Activated B cell treated with CpG ODN at 0.5 μM for 24 hours (primary cell): Measurements from ENCODE around the gene PDLIM1. TPM values are rescaled to one million over a fixed set of nuclear protein-coding genes. Genes with fewer than 3 reads are reported as not detected.

Source experiments
- ATAC-seq: fragments of 200-7000 bp; cut with Tn5 transposase; one replicate; pipeline ENCODE4 v1.10.0; 2021; ENCODE audit warnings: low read depth, mild to moderate bottlenecking, moderate library complexity
- CTCF ChIA-PET: fragments of 350-600 bp; sonication (Branson Sonifier 250); formaldehyde crosslinking; loops from one replicate; lab custom pipeline; 2021; ENCODE audit warnings: antibody characterized with exemption; lab: Charles Lee
- POLR2A ChIA-PET: fragments of 350-600 bp; sonication (Branson Sonifier 250); formaldehyde crosslinking; loops from one replicate; lab custom pipeline; 2021; ENCODE audit warnings: antibody characterized with exemption; lab: Charles Lee
- DNase-seq: peaks from one replicate; pipeline ENCODE4 v3.0.0; 2022
- H3K27ac Mint-ChIP-seq: one replicate; pipeline ENCODE4 v1.8.0; 2020; ENCODE audit warnings: mixed read lengths
- H3K27me3 Mint-ChIP-seq: one replicate; pipeline ENCODE4 v1.8.0; 2021; ENCODE audit warnings: mixed read lengths
- H3K36me3 Mint-ChIP-seq: one replicate; pipeline ENCODE4 v1.8.0; 2021; ENCODE audit warnings: low read depth, mixed read lengths
- H3K4me1 Mint-ChIP-seq: one replicate; pipeline ENCODE4 v1.8.0; 2021; ENCODE audit warnings: mixed read lengths
- H3K4me3 Mint-ChIP-seq: one replicate; pipeline ENCODE4 v1.8.0; 2020; ENCODE audit warnings: mild to moderate bottlenecking, mixed read lengths
- H3K9me3 Mint-ChIP-seq: one replicate; pipeline ENCODE4 v1.8.0; 2020; ENCODE audit warnings: mixed read lengths
- CTCF ChIP-seq: fragments of 200-600 bp; IDR thresholded peaks from one replicate; pipeline ENCODE4 v1.8.0; 2022; ENCODE audit warnings: antibody characterized with exemption, mild to moderate bottlenecking
- intact Hi-C: fragments of 100-400 bp; cut with micrococcal nuclease; formaldehyde crosslinking; loops from one replicate; pipeline ENCODE4 v1.15.1; 2024
- total RNA-seq: library from RNA; stranded (reverse); gene quantifications from 2 replicates; pipeline ENCODE4 v1.2.3, GENCODE V29; 2022

Gene PDLIM1, protein sequence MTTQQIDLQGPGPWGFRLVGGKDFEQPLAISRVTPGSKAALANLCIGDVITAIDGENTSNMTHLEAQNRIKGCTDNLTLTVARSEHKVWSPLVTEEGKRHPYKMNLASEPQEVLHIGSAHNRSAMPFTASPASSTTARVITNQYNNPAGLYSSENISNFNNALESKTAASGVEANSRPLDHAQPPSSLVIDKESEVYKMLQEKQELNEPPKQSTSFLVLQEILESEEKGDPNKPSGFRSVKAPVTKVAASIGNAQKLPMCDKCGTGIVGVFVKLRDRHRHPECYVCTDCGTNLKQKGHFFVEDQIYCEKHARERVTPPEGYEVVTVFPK
- 141 and 149 TPM in 2 replicates for total RNA-seq

DNA sequence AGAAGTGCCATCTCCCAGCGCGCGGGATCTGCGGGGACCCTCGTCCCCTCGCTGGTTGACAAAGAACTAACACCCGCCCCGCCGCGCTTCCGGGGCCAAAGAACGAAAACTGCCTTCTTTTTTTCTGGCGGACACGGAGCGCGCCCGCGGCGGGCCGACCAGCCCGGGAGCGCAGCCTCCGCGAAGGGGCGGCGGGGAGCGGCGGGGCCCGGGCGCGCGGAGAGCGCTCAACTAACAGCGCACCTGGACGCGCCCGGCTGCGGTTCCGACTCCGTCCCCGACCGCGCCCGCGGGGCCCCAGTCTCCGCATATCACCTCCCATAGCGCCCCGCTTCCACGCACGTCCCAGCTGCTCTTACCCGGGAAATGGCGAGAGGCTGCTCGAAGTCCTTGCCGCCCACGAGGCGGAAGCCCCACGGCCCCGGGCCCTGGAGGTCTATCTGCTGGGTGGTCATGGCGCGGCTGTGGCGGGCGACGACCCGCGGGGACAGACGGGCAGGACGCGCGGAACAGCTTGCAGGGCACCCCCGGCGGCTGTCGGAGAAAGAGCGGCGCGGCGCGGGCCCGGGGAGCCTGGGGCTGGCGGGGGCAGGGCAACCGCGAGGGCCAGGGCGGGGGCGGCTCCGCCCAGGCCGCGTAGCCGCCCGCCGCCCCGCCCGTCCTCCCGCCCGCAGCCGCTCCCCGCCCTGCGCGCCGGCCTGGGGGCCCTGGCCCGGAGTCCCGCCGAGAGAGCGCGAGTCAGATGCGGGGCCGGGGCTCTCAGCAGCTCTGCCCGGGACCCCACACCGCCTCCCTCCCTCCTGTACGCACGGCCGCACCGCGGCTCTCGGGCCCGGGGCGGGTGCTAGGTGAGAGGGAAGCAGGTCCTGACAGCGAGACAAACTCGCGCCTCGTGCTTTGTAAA lies at the start of gene PDLIM1:
TSS of gene PDLIM1 (minus strand) at position 543 of the 904 bp plus-strand sequence. CDS start at position 455, 88 bp downstream.
- ChIA-PET POLR2A (interaction anchor here (0.6 to 1.5 kb wide), 9 partner anchors 12 to 71 kb away, joined by 3 to 12 read pairs (median 3); no protein-coding TSS in a partner anchor), CTCF (interaction anchor here (1.6 to 1.8 kb wide), 2 partner anchors 44 to 73 kb away, joined by 8 read pairs; no protein-coding TSS in a partner anchor)
- no peak for TF ChIP-seq CTCF
- intact Hi-C loops, result loop anchor here (1.0 to 10.0 kb wide), 5 partner anchors 24 to 754 kb away; partner anchors contain the start of genes CCNJ and SORBS1
- H3K4me1 Mint-ChIP-seq, result peaks cover 87% of the 10 kb centered on the region
- DNase-seq (peak; percentile 81), ATAC-seq (peak; percentile 73)
- H3K4me3 Mint-ChIP-seq, result peak within 1 kb of the TSS; percentile 90
- peak within 1 kb of the TSS; percentile 95 for H3K27ac Mint-ChIP-seq
- no peaks in the 10 kb centered on the region for H3K27me3 Mint-ChIP-seq
- peaks cover 3% of the 10 kb centered on the region for H3K36me3 Mint-ChIP-seq
- no peaks in the 10 kb centered on the region for H3K9me3 Mint-ChIP-seq

DNA sequence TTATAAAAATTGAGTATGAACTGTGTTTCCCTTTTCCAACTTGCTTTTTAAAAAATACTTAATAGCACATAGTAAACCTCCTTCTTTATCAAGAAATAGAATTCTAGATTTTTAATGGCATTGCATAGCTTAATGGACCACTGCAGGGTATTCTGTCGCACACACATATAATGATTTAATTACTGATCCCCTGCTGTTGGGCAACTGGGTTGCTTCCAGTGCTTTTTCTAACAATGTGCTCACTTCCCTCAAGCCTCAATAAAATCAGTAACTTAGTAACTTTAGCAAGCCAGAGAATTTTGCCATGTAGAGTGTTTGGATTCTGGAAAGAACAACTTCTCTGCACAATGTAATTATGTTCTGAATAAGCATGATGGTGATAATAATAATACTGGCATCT lies 49.1 kb upstream of the PDLIM1 start:
- TF ChIP-seq CTCF, result no peak
- DNase-seq (no peak), ATAC-seq (no peak)
- intact Hi-C loops, result no loop called here
- H3K9me3 Mint-ChIP-seq, result no peaks in the 10 kb centered on the region
- CTCF ChIA-PET, result interaction anchor here (0.6 kb wide), 1 partner anchor 11 kb away, joined by 3 read pairs; no protein-coding TSS in a partner anchor
- H3K4me3 Mint-ChIP-seq, result no peak overlapping the region
- POLR2A ChIA-PET, result no interaction called here
- no peaks in the 10 kb centered on the region for H3K36me3 Mint-ChIP-seq
- H3K27me3 Mint-ChIP-seq, result no peaks in the 10 kb centered on the region
- no peak overlapping the region for H3K27ac Mint-ChIP-seq
- no peaks in the 10 kb centered on the region for H3K4me1 Mint-ChIP-seq

- H3K36me3 Mint-ChIP-seq, result no peaks in the 10 kb centered on the region
- no peaks in the 10 kb centered on the region for H3K9me3 Mint-ChIP-seq
- ChIA-PET CTCF (no interaction called here), POLR2A (no interaction called here)
- no peaks in the 10 kb centered on the region for H3K4me1 Mint-ChIP-seq
- intact Hi-C loops, result no loop called here
- H3K4me3 Mint-ChIP-seq, result no peak overlapping the region
- no peaks in the 10 kb centered on the region for H3K27me3 Mint-ChIP-seq
- TF ChIP-seq CTCF, result no peak
- H3K27ac Mint-ChIP-seq, result no peak overlapping the region
- DNase-seq (no peak), ATAC-seq (no peak)
Observed at GRCh38 chr10:95337423-95338160, 46.8 kb upstream of the PDLIM1 start.

DNA sequence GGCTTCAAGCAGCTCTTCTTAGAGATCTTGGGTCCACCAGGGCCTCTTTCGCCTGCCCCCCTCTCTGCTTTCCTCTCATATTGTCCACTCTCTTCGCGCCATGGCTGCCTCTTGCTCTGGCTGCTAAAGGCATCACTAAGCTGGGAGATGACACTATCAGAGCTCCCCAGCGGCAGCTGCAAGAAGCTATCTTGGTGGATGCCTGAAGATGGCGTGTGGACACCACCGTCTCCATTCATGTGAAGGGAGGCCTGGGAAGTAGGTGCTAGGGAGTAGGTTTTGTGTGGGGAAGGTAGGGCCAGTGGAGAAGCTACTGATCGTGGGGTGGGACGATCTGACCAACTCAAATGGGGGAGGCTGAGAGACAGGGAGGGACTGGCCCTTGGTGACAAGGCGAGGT lies 45.9 kb upstream of the PDLIM1 start:
- Mint-ChIP-seq H3K27me3 (no peaks in the 10 kb centered on the region), H3K9me3 (no peaks in the 10 kb centered on the region)
- intact Hi-C loops, result no loop called here

More for the DNA sequence above, 45.9 kb upstream of the PDLIM1 start:
- POLR2A ChIA-PET, result no interaction called here
- no peak for TF ChIP-seq CTCF
- no peaks in the 10 kb centered on the region for H3K4me1 Mint-ChIP-seq
- DNase-seq (no peak), ATAC-seq (no peak)
- CTCF ChIA-PET, result no interaction called here
- H3K36me3 Mint-ChIP-seq, result no peaks in the 10 kb centered on the region
- no peak overlapping the region for H3K4me3 Mint-ChIP-seq
- H3K27ac Mint-ChIP-seq, result no peak overlapping the region
